ENCODE measurements around the gene PROZ. TPM values are rescaled to one million over a fixed set of nuclear protein-coding genes. Genes with fewer than 3 reads are reported as not detected.

PROZ gene
- total RNA-seq, 6 donors from 2014 or later: not detected

DNA sequence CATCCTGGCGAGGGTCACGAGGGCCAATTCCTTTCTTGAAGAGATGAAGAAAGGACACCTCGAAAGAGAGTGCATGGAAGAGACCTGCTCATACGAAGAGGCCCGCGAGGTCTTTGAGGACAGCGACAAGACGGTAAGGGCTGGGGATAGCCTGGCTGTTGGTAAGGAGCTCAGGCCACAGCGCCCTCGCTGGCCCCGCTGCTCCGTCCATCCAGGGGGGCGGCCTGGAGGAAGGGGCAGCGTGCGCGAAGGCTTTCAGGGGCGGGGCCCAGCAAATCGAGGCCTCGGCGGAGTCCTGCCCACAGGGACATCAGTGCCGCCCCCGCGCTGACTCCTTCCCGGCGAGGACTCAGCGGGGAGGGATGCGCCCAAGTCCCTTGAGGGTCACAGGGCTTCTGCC is 29.0 kb upstream of the PROZ start:
- H3K4me3 ChIP-seq: peak overlapping the region in 2 of 4 donors; percentile 20 to 28
- no peak for TF ChIP-seq POLR2AphosphoS5 (IDR thresholded peaks at IDR 0.05)
- no peak for TF ChIP-seq EP300 (IDR thresholded peaks at IDR 0.05)
- TF ChIP-seq POLR2A (IDR thresholded peaks at IDR 0.05): no peak
- TF ChIP-seq, protein P1, sequence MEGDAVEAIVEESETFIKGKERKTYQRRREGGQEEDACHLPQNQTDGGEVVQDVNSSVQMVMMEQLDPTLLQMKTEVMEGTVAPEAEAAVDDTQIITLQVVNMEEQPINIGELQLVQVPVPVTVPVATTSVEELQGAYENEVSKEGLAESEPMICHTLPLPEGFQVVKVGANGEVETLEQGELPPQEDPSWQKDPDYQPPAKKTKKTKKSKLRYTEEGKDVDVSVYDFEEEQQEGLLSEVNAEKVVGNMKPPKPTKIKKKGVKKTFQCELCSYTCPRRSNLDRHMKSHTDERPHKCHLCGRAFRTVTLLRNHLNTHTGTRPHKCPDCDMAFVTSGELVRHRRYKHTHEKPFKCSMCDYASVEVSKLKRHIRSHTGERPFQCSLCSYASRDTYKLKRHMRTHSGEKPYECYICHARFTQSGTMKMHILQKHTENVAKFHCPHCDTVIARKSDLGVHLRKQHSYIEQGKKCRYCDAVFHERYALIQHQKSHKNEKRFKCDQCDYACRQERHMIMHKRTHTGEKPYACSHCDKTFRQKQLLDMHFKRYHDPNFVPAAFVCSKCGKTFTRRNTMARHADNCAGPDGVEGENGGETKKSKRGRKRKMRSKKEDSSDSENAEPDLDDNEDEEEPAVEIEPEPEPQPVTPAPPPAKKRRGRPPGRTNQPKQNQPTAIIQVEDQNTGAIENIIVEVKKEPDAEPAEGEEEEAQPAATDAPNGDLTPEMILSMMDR (IDR thresholded peaks at IDR 0.05): no peak
- H3K27me3 ChIP-seq: peaks cover 0 to 7% (median 2%) of the 10 kb centered on the region in 4 donors
- peak in 1 of 2 donors; percentile 66 for DNase-seq
- no peaks in the 10 kb centered on the region for H3K36me3 ChIP-seq
- H3K4me1 ChIP-seq: peaks cover 0 to 7% (median 3%) of the 10 kb centered on the region in 4 donors
- 73 to 85% methylated on average over 18 to 27 of the region's 27 CpGs for WGBS, 2 donors
- ATAC-seq (ENCODE audit: low FRiP score in 2 of 2): peak in 1 of 2 donors; percentile 16
- H3K27ac ChIP-seq: no peak overlapping the region
- no peaks in the 10 kb centered on the region for H3K9me3 ChIP-seq

DNA sequence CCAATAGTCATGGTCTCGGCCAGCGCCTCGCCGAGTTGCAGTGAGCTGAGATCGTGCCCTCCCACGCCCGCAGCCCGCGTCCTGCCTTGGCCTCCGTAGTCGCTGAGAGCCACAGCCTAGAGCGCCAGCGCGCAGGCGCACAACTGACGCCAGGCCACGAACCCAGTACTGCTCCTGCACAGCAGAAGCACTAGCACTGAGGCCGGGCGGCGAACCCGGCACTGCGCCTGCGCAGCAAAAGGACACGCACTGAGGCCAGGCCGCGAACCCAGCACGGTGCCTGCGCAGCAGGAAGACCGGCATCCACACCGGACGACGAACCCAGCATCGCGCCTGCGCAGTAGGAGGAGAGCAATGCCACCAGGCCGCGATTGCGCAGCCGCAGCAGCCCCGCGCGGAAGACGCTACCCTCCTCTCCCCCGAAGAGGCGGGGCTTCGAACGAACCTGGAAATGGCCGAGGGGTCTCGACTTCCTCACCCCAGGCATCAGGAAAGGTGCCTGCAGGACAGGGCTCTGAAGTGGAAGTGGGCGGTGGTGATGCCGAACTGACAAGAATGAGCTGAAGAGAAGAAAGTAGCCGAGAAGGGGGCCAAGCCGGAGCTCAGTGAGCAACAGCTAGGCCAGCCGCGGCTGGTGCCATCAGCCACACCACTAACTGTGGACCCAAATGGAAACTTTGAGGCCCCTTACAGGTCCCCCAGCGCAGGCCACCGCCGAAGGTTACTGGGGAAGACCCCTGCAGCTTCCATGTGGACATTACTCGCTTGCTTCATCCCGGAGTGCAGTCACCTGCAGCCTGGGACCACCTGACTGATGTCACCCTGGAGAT is 28.3 kb upstream of the PROZ start:
- no peak for TF ChIP-seq POLR2AphosphoS5 (IDR thresholded peaks at IDR 0.05)
- no peak for TF ChIP-seq POLR2A (IDR thresholded peaks at IDR 0.05)
- TF ChIP-seq, protein P1 (IDR thresholded peaks at IDR 0.05): no peak
- TF ChIP-seq EP300 (IDR thresholded peaks at IDR 0.05): no peak
- H3K27ac ChIP-seq: no peak overlapping the region
- H3K4me3 ChIP-seq: peak overlapping the region in 3 of 4 donors; percentile 20 to 32 (median 28)
- H3K27me3 ChIP-seq: peaks cover 0 to 7% (median 2%) of the 10 kb centered on the region in 4 donors
- H3K9me3 ChIP-seq: no peaks in the 10 kb centered on the region
- H3K4me1 ChIP-seq: peaks cover 0 to 7% (median 3%) of the 10 kb centered on the region in 4 donors
- H3K36me3 ChIP-seq: no peaks in the 10 kb centered on the region
- 45 to 81% methylated on average over 16 to 49 of the region's 60 CpGs for WGBS, 2 donors
- ATAC-seq (ENCODE audit: low FRiP score in 2 of 2): peak in 1 of 2 donors; percentile 61
- DNase-seq: peak; percentile 12 to 85

- Histone ChIP-seq H3K27me3 (no peaks in the 10 kb centered on the region), H3K27ac (no peak overlapping the region), H3K4me1 (no peaks in the 10 kb centered on the region), H3K4me3 (no peak overlapping the region), H3K9me3 (no peaks in the 10 kb centered on the region), H3K36me3 (no peaks in the 10 kb centered on the region)
- TF ChIP-seq EP300 (IDR thresholded peaks at IDR 0.05) (no peak), POLR2AphosphoS5 (IDR thresholded peaks at IDR 0.05) (no peak), POLR2A (IDR thresholded peaks at IDR 0.05) (no peak)
- TF ChIP-seq, protein P1 (IDR thresholded peaks at IDR 0.05): no peak
- 85% methylated on average over 2 of the region's 2 CpGs for WGBS, 2 donors
- ATAC-seq (ENCODE audit: low FRiP score in 2 of 2) (no peak), DNase-seq (no peak)
These were observed 23.1 kb upstream of the PROZ start for GRCh38 chr13:113135281-113135760.

DNA sequence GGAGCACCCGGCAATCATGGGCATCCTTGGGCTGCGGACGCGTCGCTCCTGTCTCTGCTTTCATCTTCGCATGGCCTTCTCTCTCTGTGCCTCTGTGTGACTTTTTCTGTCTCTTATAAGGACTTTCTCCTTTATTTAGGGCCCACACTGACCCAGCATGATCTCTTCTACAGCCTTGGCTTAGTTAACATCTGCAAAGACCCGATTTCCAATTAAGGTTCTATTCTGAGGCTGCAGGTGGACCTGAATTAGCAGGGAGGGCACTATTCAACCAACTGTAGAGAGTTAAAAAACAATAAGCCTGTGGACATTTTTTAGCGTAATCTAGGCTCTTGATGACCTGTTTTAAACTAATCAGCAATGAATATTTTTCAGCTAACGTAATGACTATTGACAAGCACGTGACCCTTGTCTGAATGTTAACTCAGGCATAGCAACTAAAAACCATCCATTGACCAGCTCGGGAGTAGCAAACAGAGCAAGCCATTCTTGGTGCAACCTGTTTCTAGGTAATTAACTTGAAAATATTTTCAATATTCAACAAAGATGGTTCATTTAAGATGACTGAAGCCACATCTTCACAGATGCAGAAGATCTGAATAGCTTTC is 20.7 kb upstream of the PROZ start:
- TF ChIP-seq EP300 (IDR thresholded peaks at IDR 0.05) (no peak), POLR2A (IDR thresholded peaks at IDR 0.05) (no peak), POLR2AphosphoS5 (IDR thresholded peaks at IDR 0.05) (no peak)
- TF ChIP-seq, protein P1 (IDR thresholded peaks at IDR 0.05): no peak
- DNase-seq (peak in 1 of 2 donors; percentile 4), ATAC-seq (ENCODE audit: low FRiP score in 2 of 2) (no peak)
- no peaks in the 10 kb centered on the region for H3K4me1 ChIP-seq
- 80 to 91% methylated on average over 11 of the region's 11 CpGs for WGBS, 2 donors
- H3K9me3 ChIP-seq: no peaks in the 10 kb centered on the region
- no peaks in the 10 kb centered on the region for H3K27me3 ChIP-seq
- H3K4me3 ChIP-seq: no peak overlapping the region
- H3K27ac ChIP-seq: no peak overlapping the region
- H3K36me3 ChIP-seq: no peaks in the 10 kb centered on the region

Data from upper lobe of left lung (tissue), 6 donors.